Endothelial cell of umbilical vein (primary cell): Measurements from ENCODE around the gene PTGFRN. TPM values are rescaled to one million over a fixed set of nuclear protein-coding genes. Genes with fewer than 3 reads are reported as not detected.

Experiments
- BruUV-seq: library from RNA; stranded (reverse); fragments of 400-500 nt; replicated peaks from 2 replicates; lab custom pipeline; 2021; lab: Mats Ljungman, UMichigan
- CTCF ChIA-PET: fragments of 300-600, 350-600 bp; sonication (Branson Sonifier 250); formaldehyde crosslinking; loops from one replicate; lab custom pipeline; 2021; ENCODE audit warnings: antibody characterized with exemption, inconsistent platforms; lab: Charles Lee
- POLR2A ChIA-PET: fragments of 300-600, 350-600 bp; sonication (Branson Sonifier 250); formaldehyde crosslinking; loops from one replicate; lab custom pipeline; 2021; ENCODE audit warnings: antibody characterized with exemption, inconsistent platforms; lab: Charles Lee
- DNase-seq: peaks from one replicate; pipeline ENCODE4 v3.0.0-alpha.2; 2011; ENCODE audit warnings: low read depth, low spot score
- FAIRE-seq: peaks from 2 replicates; lab custom pipeline; 2011; peaks lifted over from hg19 to GRCh38; lab: Jason Lieb, UNC
- H2AFZ ChIP-seq: 2 replicates; pipeline ENCODE4 v1.6.0; 2012; ENCODE audit warnings: low read depth, low read length, control low read depth, inconsistent platforms
- H3K27ac ChIP-seq: 2 replicates; pipeline ENCODE4 v1.5.1; 2011; ENCODE audit warnings: low read depth, mild to moderate bottlenecking, control low read depth, low read length, moderate library complexity; ENCODE audit not compliant: insufficient read depth
- H3K27me3 ChIP-seq, 2 experiments: 2 replicates each; pipeline versions ENCODE4 v1.6.0 to v1.6.1; 2011; ENCODE audit warnings: low read length in 2 of 2, mixed read lengths in 1 of 2; ENCODE audit not compliant: control insufficient read depth in 2 of 2, insufficient read depth in 2 of 2
- H3K36me3 ChIP-seq, 2 experiments: 2 replicates in 1 of 2; 3 replicates in 1 of 2; pipeline ENCODE4 v1.5.1; 2011; ENCODE audit warnings: low read length in 2 of 2, mild to moderate bottlenecking in 1 of 2, moderate library complexity in 1 of 2; ENCODE audit not compliant: control insufficient read depth in 2 of 2, insufficient read depth in 2 of 2; ENCODE audit errors: extremely low read depth in 1 of 2
- H3K4me1 ChIP-seq: 3 replicates; pipeline ENCODE4 v1.5.1; 2011; ENCODE audit warnings: mild to moderate bottlenecking, low read length; ENCODE audit not compliant: control insufficient read depth, insufficient read depth; ENCODE audit errors: extremely low read depth
- H3K4me2 ChIP-seq: 2 replicates; pipeline ENCODE4 v1.6.1; 2011; ENCODE audit warnings: low read length, control low read depth, mixed read lengths; ENCODE audit not compliant: insufficient read depth
- H3K4me3 ChIP-seq, 3 experiments: fragments of 200-600 bp in 1 of 3; sonication (generic), shearing (Covaris generic) in 1 of 3; replicated peaks in 1 of 3; 2 replicates each; pipeline ENCODE4 v1.5.1; 2011 to 2016; ENCODE audit warnings: control low read depth in 3 of 3, low read length in 3 of 3, mild to moderate bottlenecking in 2 of 3, inconsistent platforms in 1 of 3, low read depth in 1 of 3, moderate library complexity in 1 of 3; ENCODE audit not compliant: insufficient read depth in 1 of 3
- H3K79me2 ChIP-seq: 2 replicates; pipeline ENCODE4 v1.6.0; 2012; ENCODE audit warnings: low read length, inconsistent platforms; ENCODE audit not compliant: control insufficient read depth, insufficient read depth
- H3K9ac ChIP-seq: replicated peaks from 2 replicates; pipeline ENCODE3; 2011; ENCODE audit warnings: low read length, control low read depth; ENCODE audit not compliant: insufficient read depth; ENCODE audit errors: extremely low read depth
- H3K9me1 ChIP-seq: replicated peaks from 3 replicates; pipeline ENCODE4 v1.6.0; 2011; ENCODE audit warnings: mild to moderate bottlenecking, low read length; ENCODE audit not compliant: control insufficient read depth, insufficient read depth; ENCODE audit errors: extremely low read depth
- H3K9me3 ChIP-seq: replicated peaks from 2 replicates; pipeline ENCODE4 v1.5.1; 2012; ENCODE audit warnings: low read length, inconsistent platforms; ENCODE audit not compliant: control insufficient read depth, insufficient read depth
- H4K20me1 ChIP-seq: replicated peaks from 2 replicates; pipeline ENCODE3; 2011; ENCODE audit warnings: mild to moderate bottlenecking, low read length; ENCODE audit not compliant: control insufficient read depth, insufficient read depth; ENCODE audit errors: extremely low read depth
- EZH2 ChIP-seq: IDR thresholded peaks from 2 replicates; pipeline ENCODE4 v1.6.1; 2012; ENCODE audit warnings: borderline replicate concordance, low read depth, mild to moderate bottlenecking, moderate library complexity, low read length, inconsistent platforms; ENCODE audit not compliant: severe bottlenecking
- FOS ChIP-seq: IDR thresholded peaks from 2 replicates; pipeline ENCODE4 v1.6.1; 2011; ENCODE audit warnings: mild to moderate bottlenecking, low read length, moderate library complexity, borderline replicate concordance; ENCODE audit not compliant: insufficient read depth
- GATA2 ChIP-seq: IDR thresholded peaks from 2 replicates; pipeline ENCODE4 v1.7.0; 2011; ENCODE audit warnings: low read depth, mild to moderate bottlenecking, moderate library complexity, mixed read lengths, low read length; ENCODE audit not compliant: insufficient read length, insufficient read depth
- JUN ChIP-seq: IDR thresholded peaks from 2 replicates; pipeline ENCODE4 v1.6.1; 2011; ENCODE audit warnings: borderline replicate concordance, low read depth; ENCODE audit not compliant: insufficient read length, insufficient read depth
- MAX ChIP-seq: IDR thresholded peaks from 2 replicates; pipeline ENCODE4 v1.6.1; 2011; ENCODE audit not compliant: insufficient read depth, insufficient read length
- MYC ChIP-seq: IDR thresholded peaks from one replicate; pipeline ENCODE4 v1.6.1; 2011; ENCODE audit warnings: mild to moderate bottlenecking, low read depth, low read length
- POLR2A ChIP-seq: IDR thresholded peaks from 2 replicates; pipeline ENCODE4 v1.6.1; 2012; ENCODE audit warnings: low read depth, mild to moderate bottlenecking, control low read depth, low read length
- POLR2AphosphoS5 ChIP-seq: IDR thresholded peaks from 2 replicates; pipeline ENCODE4 v1.6.1; 2012; ENCODE audit warnings: low read depth, mild to moderate bottlenecking, control low read depth, low read length, moderate library complexity; ENCODE audit not compliant: insufficient read depth
- dilution Hi-C: fragments of 300-500 bp; cut with MboI; formaldehyde crosslinking; loops from one replicate; pipeline ENCODE4 v1.15.0; 2019; ENCODE audit warnings: low sequenced_read_pairs; ENCODE audit not compliant: extremely low pct_ligation_motif_present
- intact Hi-C: fragments of 100-400 bp; cut with micrococcal nuclease; formaldehyde crosslinking; loops from one replicate; pipeline ENCODE4 v1.10.0; 2022
- polyA plus RNA-seq, 4 experiments: library from polyadenylated mRNA; depleted of rRNA in 3 of 4; stranded (reverse) in 3 of 4; unstranded in 1 of 4; fragments of >200 nt; gene quantifications; 2 replicates each; pipeline versions ENCODE4 v1.2.1 to v1.2.3, GENCODE V29; 2011 to 2012; ENCODE audit warnings: missing spikeins in 1 of 4
- total RNA-seq: library from RNA; stranded (reverse); gene quantifications from 2 replicates; pipeline ENCODE4 v1.2.3, GENCODE V29; 2021

The PTGFRN gene
- total and polyA plus RNA-seq, 2 donors (not counting 3 experiments of a cell fraction or from before 2014, with no cell fraction given), result 39.6 to 60.7 TPM

- H3K4me3 ChIP-seq, result no peak overlapping the region
- TF ChIP-seq FOS, result no peak
- no peak for TF ChIP-seq GATA2
- no peak for TF ChIP-seq MYC
- TF ChIP-seq MAX, result no peak
- no peak for TF ChIP-seq POLR2AphosphoS5
- no peak for TF ChIP-seq POLR2A
- no peak for TF ChIP-seq EZH2
- no peak for TF ChIP-seq JUN
- no peaks in the 10 kb centered on the region for H3K79me2 ChIP-seq
- H3K4me2 ChIP-seq, result no peak overlapping the region
- no peaks in the 10 kb centered on the region for H3K4me1 ChIP-seq
- no peaks in the 10 kb centered on the region for H3K36me3 ChIP-seq
- ChIA-PET POLR2A (no interaction called here), CTCF (no interaction called here)
- dilution Hi-C loops (no loop called here), intact Hi-C loops (no loop called here)
- no peak overlapping the region for H2AFZ ChIP-seq
- no peaks in the 10 kb centered on the region for H3K9me1 ChIP-seq
- BruUV-seq, result no TSS peak
- FAIRE-seq, result no peak
- H4K20me1 ChIP-seq, result no peaks in the 10 kb centered on the region
- no peak overlapping the region for H3K9ac ChIP-seq
- no peak overlapping the region for H3K27ac ChIP-seq
- H3K27me3 ChIP-seq, result no peaks in the 10 kb centered on the region
- DNase-seq, result no peak
- H3K9me3 ChIP-seq, result no peaks in the 10 kb centered on the region
Measured at GRCh38 chr1:116994411-116994810, 84.7 kb downstream of the PTGFRN start.

DNA sequence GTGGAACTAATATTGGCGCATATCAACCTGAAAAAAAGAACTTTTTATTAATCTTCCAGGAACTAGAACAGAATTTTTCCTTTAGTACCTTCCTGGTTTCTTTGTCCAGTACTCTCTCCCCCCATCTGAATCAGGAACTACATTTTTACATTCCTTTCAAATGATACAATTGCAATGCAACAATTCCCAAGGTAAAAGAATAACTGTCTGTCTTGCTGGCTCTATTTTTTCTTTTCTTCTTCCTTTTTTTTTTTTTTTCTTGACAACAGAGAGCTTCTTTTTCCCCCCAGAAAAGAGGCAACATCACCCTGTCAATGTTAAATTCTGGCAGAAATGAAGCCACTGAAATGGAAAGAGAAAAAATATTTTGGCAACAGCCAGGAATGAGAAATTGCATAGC, 87.3 kb downstream of the PTGFRN start:
- no peaks in the 10 kb centered on the region for H3K27me3 ChIP-seq
- H4K20me1 ChIP-seq, result no peaks in the 10 kb centered on the region
- POLR2A ChIA-PET, result no interaction called here
- dilution Hi-C loops, result no loop called here
- no peak overlapping the region for H3K4me3 ChIP-seq
- CTCF ChIA-PET, result no interaction called here
- no peaks in the 10 kb centered on the region for H3K79me2 ChIP-seq
- no peak overlapping the region for H3K4me2 ChIP-seq
- H3K9ac ChIP-seq, result no peak overlapping the region
- no peak overlapping the region for H2AFZ ChIP-seq
- no peak for TF ChIP-seq JUN
- no peak for TF ChIP-seq MAX
- no peak for TF ChIP-seq MYC
- no peak for TF ChIP-seq POLR2AphosphoS5
- TF ChIP-seq EZH2, result no peak
- no TSS peak for BruUV-seq
- DNase-seq (no peak), FAIRE-seq (no peak)
- H3K36me3 ChIP-seq, result no peaks in the 10 kb centered on the region
- no peaks in the 10 kb centered on the region for H3K9me3 ChIP-seq
- H3K27ac ChIP-seq, result no peak overlapping the region
- no peaks in the 10 kb centered on the region for H3K4me1 ChIP-seq
- intact Hi-C loops, result no loop called here
- no peaks in the 10 kb centered on the region for H3K9me1 ChIP-seq
